HepG2 (cell line): ENCODE measurements around the gene ARMH4. TPM values are rescaled to one million over a fixed set of nuclear protein-coding genes. Genes with fewer than 3 reads are reported as not detected.
A peak's percentile ranks its signal among the peaks of the same experiment; 100 is the strongest.

Experiments
- ARHGAP35 ChIP-seq: sonication (generic); formaldehyde crosslinking; IDR thresholded peaks from 2 replicates; pipeline ENCODE4 v1.9.0; 2022; ENCODE audit warnings: mild to moderate bottlenecking, inconsistent platforms, moderate library complexity, missing genetic modification reagents, borderline replicate concordance
- CC2D1A ChIP-seq: sonication (generic); formaldehyde crosslinking; IDR thresholded peaks from 2 replicates; pipeline ENCODE4 v1.8.1; 2023; ENCODE audit warnings: mild to moderate bottlenecking, missing genetic modification reagents
- E2F5 ChIP-seq: sonication (generic); formaldehyde crosslinking; conservative IDR thresholded peaks from 2 replicates; pipeline ENCODE4 v1.4.0; 2020; ENCODE audit warnings: missing genetic modification reagents
- FLYWCH1 ChIP-seq: sonication (generic); formaldehyde crosslinking; IDR thresholded peaks from 2 replicates; pipeline ENCODE4 v1.8.1; 2023; ENCODE audit warnings: mild to moderate bottlenecking, missing genetic modification reagents
- FOSL1 ChIP-seq: sonication (generic); formaldehyde crosslinking; IDR thresholded peaks from 2 replicates; pipeline ENCODE4 v1.9.0; 2021; ENCODE audit warnings: missing genetic modification reagents, borderline replicate concordance
- FOXJ3 ChIP-seq: sonication (generic); formaldehyde crosslinking; IDR thresholded peaks from 2 replicates; pipeline ENCODE4 v1.4.0; 2020; ENCODE audit warnings: missing genetic modification reagents, mild to moderate bottlenecking, borderline replicate concordance
- GABPA ChIP-seq, 2 experiments: IDR thresholded peaks; 2 replicates each; pipeline ENCODE4 v1.6.1; 2011 to 2016; ENCODE audit warnings: low read depth in 2 of 2, low read length in 1 of 2, missing biosample characterization in 1 of 2, missing genetic modification characterization in 1 of 2
- GFI1 ChIP-seq: sonication (generic); formaldehyde crosslinking; IDR thresholded peaks from 2 replicates; pipeline ENCODE4 v1.5.0; 2020; ENCODE audit warnings: missing genetic modification reagents, mild to moderate bottlenecking, borderline replicate concordance
- HOXA9 ChIP-seq: sonication (generic); formaldehyde crosslinking; IDR thresholded peaks from 2 replicates; pipeline ENCODE4 v1.8.1; 2022; ENCODE audit warnings: missing genetic modification reagents, mild to moderate bottlenecking, moderate library complexity, borderline replicate concordance
- IKZF4 ChIP-seq: sonication (generic); formaldehyde crosslinking; IDR thresholded peaks from 2 replicates; pipeline ENCODE4 v1.5.1; 2020; ENCODE audit warnings: borderline replicate concordance, mild to moderate bottlenecking, low read depth, missing genetic modification reagents; ENCODE audit errors: not compliant biosample characterization
- PTBP1 ChIP-seq: fragments of 200-400 bp; formaldehyde crosslinking; IDR thresholded peaks from 2 replicates; pipeline ENCODE4 v1.6.1; 2018; ENCODE audit warnings: low read length, low read depth; ENCODE audit not compliant: poor library complexity, severe bottlenecking
- SIN3A ChIP-seq: IDR thresholded peaks from 2 replicates; pipeline ENCODE4 v1.6.1; 2011; ENCODE audit warnings: low read depth, mild to moderate bottlenecking, control low read depth, low read length, borderline replicate concordance
- SIX4 ChIP-seq: sonication (generic); formaldehyde crosslinking; IDR thresholded peaks from 2 replicates; pipeline ENCODE4 v1.4.0; 2020; ENCODE audit warnings: missing genetic modification reagents
- SRY ChIP-seq: sonication (generic); formaldehyde crosslinking; IDR thresholded peaks from 2 replicates; pipeline ENCODE4 v1.8.0; 2022; ENCODE audit warnings: mild to moderate bottlenecking, missing genetic modification reagents
- TAF15 ChIP-seq: fragments of 200-400 bp; formaldehyde crosslinking; IDR thresholded peaks from one replicate; pipeline ENCODE4 v1.6.1; 2018; ENCODE audit warnings: mild to moderate bottlenecking, low read depth, low read length; ENCODE audit not compliant: poor library complexity, severe bottlenecking
- TARDBP ChIP-seq: sonication (generic); formaldehyde crosslinking; IDR thresholded peaks from 2 replicates; pipeline ENCODE4 v1.8.0; 2022; ENCODE audit warnings: mild to moderate bottlenecking, missing genetic modification reagents
- ZBTB1 ChIP-seq: sonication (generic); formaldehyde crosslinking; IDR thresholded peaks from 2 replicates; pipeline ENCODE4 v1.4.0; 2020; ENCODE audit warnings: missing genetic modification reagents, borderline replicate concordance
- ZBTB10 ChIP-seq: sonication (generic); formaldehyde crosslinking; IDR thresholded peaks from 2 replicates; pipeline ENCODE4 v1.4.0; 2020; ENCODE audit warnings: missing genetic modification reagents, borderline replicate concordance
- ZFYVE20 ChIP-seq: sonication (generic); formaldehyde crosslinking; IDR thresholded peaks from 2 replicates; pipeline ENCODE4 v1.8.0; 2023; ENCODE audit warnings: low read depth, mild to moderate bottlenecking, moderate library complexity, missing genetic modification reagents, borderline replicate concordance
- ZKSCAN5 ChIP-seq: sonication (generic); formaldehyde crosslinking; IDR thresholded peaks from 2 replicates; pipeline ENCODE4 v1.5.1; 2020; ENCODE audit warnings: mild to moderate bottlenecking, missing genetic modification reagents
- ZNF121 ChIP-seq: sonication (generic); formaldehyde crosslinking; IDR thresholded peaks from 2 replicates; pipeline ENCODE4 v1.5.0; 2020; ENCODE audit warnings: mild to moderate bottlenecking, missing genetic modification reagents
- ZNF143 ChIP-seq: sonication (generic); formaldehyde crosslinking; IDR thresholded peaks from 2 replicates; pipeline ENCODE4 v1.4.0; 2020; ENCODE audit warnings: missing genetic modification reagents
- ZNF460 ChIP-seq: sonication (generic); formaldehyde crosslinking; IDR thresholded peaks from 2 replicates; pipeline ENCODE4 v1.5.1; 2020; ENCODE audit warnings: missing genetic modification reagents, mild to moderate bottlenecking, borderline replicate concordance
- ZNF556 ChIP-seq: sonication (generic); formaldehyde crosslinking; IDR thresholded peaks from 2 replicates; pipeline ENCODE4 v1.4.0; 2020; ENCODE audit warnings: mild to moderate bottlenecking, missing genetic modification reagents, borderline replicate concordance
- ZNF615 ChIP-seq: sonication (generic); formaldehyde crosslinking; IDR thresholded peaks from 2 replicates; pipeline ENCODE4 v1.5.0; 2020; ENCODE audit warnings: mild to moderate bottlenecking, missing genetic modification reagents, borderline replicate concordance
- ZNF839 ChIP-seq: sonication (generic); formaldehyde crosslinking; IDR thresholded peaks from 2 replicates; pipeline ENCODE4 v1.4.0; 2020; ENCODE audit warnings: missing genetic modification reagents, mild to moderate bottlenecking, borderline replicate concordance
- ZNF879 ChIP-seq: sonication (generic); formaldehyde crosslinking; IDR thresholded peaks from 2 replicates; pipeline ENCODE4 v1.8.1; 2023; ENCODE audit warnings: missing genetic modification reagents
- polyA plus RNA-seq, 8 experiments: library from polyadenylated mRNA; depleted of rRNA in 3 of 8; stranded (reverse) in 7 of 8; unstranded in 1 of 8; fragments of >200 nt; fragmentation: Illumina TruSeq in 4 of 8; extraction: Trizol in 4 of 8; gene quantifications; 2 replicates each; pipeline versions ENCODE4 v1.2.1 to v1.2.3, GENCODE V29; 2011 to 2016; ENCODE audit warnings: low read depth in 4 of 8, missing spikeins in 1 of 8, mixed read lengths in 1 of 8; ENCODE audit not compliant: insufficient read depth in 1 of 8
- total RNA-seq, 5 experiments: library from RNA; depleted of rRNA; stranded (reverse); fragments of >200 nt; fragmentation: Illumina TruSeq; extraction: Trizol; gene quantifications; 2 replicates each; pipeline ENCODE4 v1.2.3, GENCODE V29; 2016; ENCODE audit warnings: low read depth in 1 of 5

ARMH4 gene
- total and polyA plus RNA-seq, 2 of the 13 experiments (the other 11 are each of a cell fraction or from before 2014, with no cell fraction given): 0.02 to 0.18 TPM

- TF ChIP-seq ZNF839 (CRISPR knock-in tag): no peak
- no peak for TF ChIP-seq FOXJ3
- TF ChIP-seq PTBP1: no peak
- TF ChIP-seq ZBTB10: no peak
- TF ChIP-seq ZNF143: no peak
- TF ChIP-seq E2F5 (CRISPR knock-in tag): no peak
- TF ChIP-seq IKZF4 (CRISPR knock-in tag): no peak
- TF ChIP-seq FLYWCH1 (CRISPR knock-in tag): 0 out of 2 replicates have a peak, but pooled peaks have one; percentile 41
- no peak for TF ChIP-seq FOSL1 (CRISPR knock-in tag)
- TF ChIP-seq ZNF121 (CRISPR knock-in tag): no peak
- no peak for TF ChIP-seq ZBTB1 (CRISPR knock-in tag)
- TF ChIP-seq HOXA9 (CRISPR knock-in tag): no peak
- no peak for TF ChIP-seq ZNF460 (CRISPR knock-in tag)
- no peak for TF ChIP-seq GABPA (IDR thresholded peaks at IDR 0.05; ENCODE audit: low read depth, low read length)
- no peak for TF ChIP-seq GABPA (CRISPR knock-in tag; IDR thresholded peaks at IDR 0.05; ENCODE audit: low read depth)
- TF ChIP-seq ZFYVE20 (CRISPR knock-in tag): no peak
- TF ChIP-seq GFI1 (CRISPR knock-in tag): no peak
- 0 out of 2 replicates have a peak, but pooled peaks have one; percentile 37 for TF ChIP-seq ZNF879
- TF ChIP-seq SIX4 (CRISPR knock-in tag): no peak
- TF ChIP-seq ARHGAP35 (CRISPR knock-in tag): no peak
- TF ChIP-seq ZKSCAN5 (CRISPR knock-in tag): no peak
- no peak for TF ChIP-seq ZNF556 (CRISPR knock-in tag)
- TF ChIP-seq SRY: peak; percentile 87
- TF ChIP-seq TAF15: no peak
- TF ChIP-seq ZNF615: no peak
- no peak; the same call in 1 of the 2 replicates for TF ChIP-seq SIN3A
- TF ChIP-seq TARDBP: peak; percentile 66
- no peak for TF ChIP-seq CC2D1A
Observed at GRCh38 chr14:58199726-58200479, 47.9 kb upstream of the ARMH4 start, which contains the start of gene ACTR10 (continued).
